Testis (tissue), 2 donors: Measurements from ENCODE around the gene RRP9.
A peak's percentile ranks its signal among the peaks of the same experiment; 100 is the strongest.

Source experiments
- CTCF ChIP-seq, 3 experiments: fragments of 450-650 bp in 2 of 3; fragments of 200-600 bp in 1 of 3; sonication (generic) in 1 of 3; IDR thresholded peaks; one replicate each; pipeline ENCODE4 v1.5.1; 2016 to 2019; ENCODE audit warnings: antibody characterized with exemption in 3 of 3, mild to moderate bottlenecking in 2 of 3, moderate library complexity in 1 of 3
- POLR2A ChIP-seq: fragments of 450-650 bp; IDR thresholded peaks from one replicate; pipeline ENCODE4 v1.6.1; 2017; ENCODE audit warnings: antibody characterized with exemption, mild to moderate bottlenecking, moderate library complexity

DNA sequence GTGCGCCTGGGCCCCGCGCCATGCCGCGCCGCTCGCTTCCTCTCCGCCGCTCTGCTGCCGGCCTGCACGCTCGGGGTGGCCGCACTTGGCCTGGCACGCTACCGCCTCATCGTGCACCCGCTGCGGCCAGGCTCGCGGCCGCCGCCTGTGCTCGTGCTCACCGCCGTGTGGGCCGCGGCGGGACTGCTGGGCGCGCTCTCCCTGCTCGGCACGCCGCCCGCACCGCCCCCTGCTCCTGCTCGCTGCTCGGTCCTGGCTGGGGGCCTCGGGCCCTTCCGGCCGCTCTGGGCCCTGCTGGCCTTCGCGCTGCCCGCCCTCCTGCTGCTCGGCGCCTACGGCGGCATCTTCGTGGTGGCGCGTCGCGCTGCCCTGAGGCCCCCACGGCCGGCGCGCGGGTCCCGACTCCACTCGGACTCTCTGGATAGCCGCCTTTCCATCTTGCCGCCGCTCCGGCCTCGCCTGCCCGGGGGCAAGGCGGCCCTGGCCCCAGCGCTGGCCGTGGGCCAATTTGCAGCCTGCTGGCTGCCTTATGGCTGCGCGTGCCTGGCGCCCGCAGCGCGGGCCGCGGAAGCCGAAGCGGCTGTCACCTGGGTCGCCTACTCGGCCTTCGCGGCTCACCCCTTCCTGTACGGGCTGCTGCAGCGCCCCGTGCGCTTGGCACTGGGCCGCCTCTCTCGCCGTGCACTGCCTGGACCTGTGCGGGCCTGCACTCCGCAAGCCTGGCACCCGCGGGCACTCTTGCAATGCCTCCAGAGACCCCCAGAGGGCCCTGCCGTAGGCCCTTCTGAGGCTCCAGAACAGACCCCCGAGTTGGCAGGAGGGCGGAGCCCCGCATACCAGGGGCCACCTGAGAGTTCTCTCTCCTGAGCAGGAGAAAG lies 14.4 kb upstream of the RRP9 start:
- peak; percentile 7 to 50 (median 44) for TF ChIP-seq CTCF (IDR thresholded peaks at IDR 0.05)
- TF ChIP-seq POLR2A = no peak
